CD14-positive monocyte (primary cell): ENCODE data around the gene SIDT2. TPM values are rescaled to one million over a fixed set of nuclear protein-coding genes. Genes with fewer than 3 reads are reported as not detected.

ENCODE experiments used
- DNase-seq, 3 donors: peaks; one replicate each; pipeline ENCODE4 v3.0.0-alpha.2; 2011 to 2022
- H2AFZ ChIP-seq: 2 replicates; pipeline ENCODE4 v1.6.0; 2012; ENCODE audit warnings: mild to moderate bottlenecking, low read depth, low read length, inconsistent platforms; ENCODE audit not compliant: insufficient read depth, poor library complexity, severe bottlenecking
- H3K27ac ChIP-seq, 2 donors: 1 replicate in 1 of 2; 2 replicates in 1 of 2; pipeline ENCODE4 v1.5.1; 2012 to 2013; ENCODE audit warnings: low read length in 2 of 2, control low read depth in 1 of 2, inconsistent platforms in 1 of 2, low read depth in 1 of 2, mild to moderate bottlenecking in 1 of 2
- H3K27me3 ChIP-seq, 2 donors: one replicate each; pipeline versions ENCODE4 v1.6.0 to v1.6.1; 2011 to 2013; ENCODE audit warnings: low read length in 2 of 2; ENCODE audit not compliant: control insufficient read depth in 2 of 2, insufficient read depth in 2 of 2
- H3K36me3 ChIP-seq, 2 donors: replicated peaks in 1 of 2; 1 replicate in 1 of 2; 2 replicates in 1 of 2; pipeline versions ENCODE4 v1.5.1 to v1.6.1; 2012 to 2013; ENCODE audit warnings: low read length in 2 of 2, control low read depth in 1 of 2, inconsistent platforms in 1 of 2, mild to moderate bottlenecking in 1 of 2; ENCODE audit not compliant: insufficient read depth in 2 of 2, control insufficient read depth in 1 of 2
- H3K4me1 ChIP-seq, 2 donors: 1 replicate in 1 of 2; 2 replicates in 1 of 2; pipeline versions ENCODE4 v1.5.1 to v1.6.1; 2012 to 2013; ENCODE audit warnings: low read length in 2 of 2, control low read depth in 1 of 2, inconsistent platforms in 1 of 2, mild to moderate bottlenecking in 1 of 2, moderate library complexity in 1 of 2; ENCODE audit not compliant: insufficient read depth in 2 of 2, control insufficient read depth in 1 of 2
- H3K4me2 ChIP-seq: replicated peaks from 2 replicates; pipeline ENCODE3; 2012; ENCODE audit warnings: low read length, moderate library complexity, mild to moderate bottlenecking; ENCODE audit not compliant: poor library complexity, severe bottlenecking; ENCODE audit errors: extremely low read depth
- H3K4me3 ChIP-seq, 3 experiments: fragments of 200-600 bp in 1 of 3; sonication (generic) in 1 of 3; replicated peaks in 1 of 3; 1 replicate in 2 of 3; 2 replicates in 1 of 3; pipeline ENCODE4 v1.5.1; 2011 to 2013; ENCODE audit warnings: low read length in 3 of 3, mild to moderate bottlenecking in 3 of 3, control low read depth in 2 of 3, low read depth in 2 of 3, inconsistent platforms in 1 of 3, moderate library complexity in 1 of 3
- H3K79me2 ChIP-seq: 2 replicates; pipeline ENCODE4 v1.6.0; 2012; ENCODE audit warnings: mild to moderate bottlenecking, control low read depth, inconsistent platforms, low read length, moderate library complexity; ENCODE audit not compliant: insufficient read depth
- H3K9ac ChIP-seq: 2 replicates; pipeline ENCODE4 v1.6.0; 2017; ENCODE audit warnings: low read length, mild to moderate bottlenecking; ENCODE audit not compliant: insufficient read depth, poor library complexity, severe bottlenecking
- H3K9me3 ChIP-seq, 2 donors: replicated peaks in 1 of 2; 1 replicate in 1 of 2; 2 replicates in 1 of 2; pipeline versions ENCODE4 v1.5.1 to v1.6.1; 2012 to 2013; ENCODE audit warnings: low read length in 2 of 2, control low read depth in 1 of 2; ENCODE audit not compliant: control insufficient read depth in 1 of 2, insufficient read depth in 1 of 2
- H4K20me1 ChIP-seq: 2 replicates; pipeline ENCODE4 v1.6.0; 2012; ENCODE audit warnings: mild to moderate bottlenecking, low read length, control low read depth, moderate library complexity; ENCODE audit not compliant: insufficient read depth
- H3K27ac Mint-ChIP-seq, 7 donors: one replicate each; pipeline ENCODE4 v1.8.0; 2020; ENCODE audit warnings: mild to moderate bottlenecking in 7 of 7, mixed read lengths in 7 of 7, moderate library complexity in 6 of 7, inconsistent platforms in 2 of 7
- H3K27me3 Mint-ChIP-seq, 3 donors: one replicate each; pipeline ENCODE4 v1.8.0; 2021 to 2022; ENCODE audit warnings: low read depth in 3 of 3, mild to moderate bottlenecking in 3 of 3, mixed read lengths in 3 of 3, moderate library complexity in 3 of 3, inconsistent platforms in 1 of 3
- H3K36me3 Mint-ChIP-seq, 2 donors: one replicate each; pipeline ENCODE4 v1.8.0; 2020; ENCODE audit warnings: mixed read lengths in 2 of 2, inconsistent platforms in 1 of 2, mild to moderate bottlenecking in 1 of 2
- H3K4me1 Mint-ChIP-seq: one replicate; pipeline ENCODE4 v1.8.0; 2020; ENCODE audit warnings: mild to moderate bottlenecking, mixed read lengths
- H3K4me3 Mint-ChIP-seq, 2 donors: one replicate each; pipeline ENCODE4 v1.8.0; 2020; ENCODE audit warnings: mild to moderate bottlenecking in 2 of 2, mixed read lengths in 2 of 2, moderate library complexity in 1 of 2
- H3K9me3 Mint-ChIP-seq, 7 donors: one replicate each; pipeline ENCODE4 v1.8.0; 2020 to 2022; ENCODE audit warnings: mixed read lengths in 7 of 7, mild to moderate bottlenecking in 6 of 7, moderate library complexity in 6 of 7, inconsistent platforms in 2 of 7
- CTCF ChIP-seq: fragments of 200-600 bp; IDR thresholded peaks from one replicate; pipeline ENCODE4 v1.8.0; 2022; ENCODE audit warnings: antibody characterized with exemption, mild to moderate bottlenecking
- WGBS: methylation state at CpG from one replicate; pipeline ENCODE4 v1.1.5; 2013; ENCODE audit warnings: missing lambda C conversion rate; ENCODE audit not compliant: insufficient coverage; 5-methylcytosine and 5-hydroxymethylcytosine counted together
- intact Hi-C, 2 donors: fragments of 100-400 bp; cut with micrococcal nuclease; formaldehyde crosslinking; loops; one replicate each; pipeline versions ENCODE4 v1.15.0 to v1.15.1; 2023
- polyA plus RNA-seq, 3 donors: library from polyadenylated mRNA; depleted of rRNA in 1 of 3; unstranded in 2 of 3; stranded (reverse) in 1 of 3; fragments of 300-500 nt in 2 of 3; fragments of >200 nt in 1 of 3; fragmentation: Illumina TruSeq in 2 of 3; gene quantifications; 1 replicate in 2 of 3; 2 replicates in 1 of 3; pipeline ENCODE4 v1.2.3, GENCODE V29; 2012 to 2021

SIDT2 gene
- polyA plus RNA-seq, 3 donors = 21.8 to 177 (median 41.8) TPM

GRCh38 chr11:117195761-117196160 lies 17.2 kb downstream of the SIDT2 start:
- H3K9me3 ChIP-seq = no peaks in the 10 kb centered on the region
- Mint-ChIP-seq H3K9me3 (peaks cover 0 to 3% (median 0%) of the 10 kb centered on the region in 7 donors), H3K27me3 (peaks cover 3 to 7% (median 4%) of the 10 kb centered on the region in 3 donors), H3K4me3 (no peak overlapping the region), H3K4me1 (peaks cover 28% of the 10 kb centered on the region), H3K36me3 (peaks cover 68 to 85% of the 10 kb centered on the region in 2 donors), H3K27ac (peak overlapping the region in 6 of 7 donors; percentile 7 to 88 (median 82))
- H3K4me1 ChIP-seq = peaks cover 19 to 22% of the 10 kb centered on the region in 2 donors
- TF ChIP-seq CTCF = no peak
- peaks cover 11% of the 10 kb centered on the region for H4K20me1 ChIP-seq
- 71% methylated on average over 19 of the region's 19 CpGs for WGBS
- H3K4me3 ChIP-seq = no peak overlapping the region
- DNase-seq = no peak
- H2AFZ ChIP-seq = no peak overlapping the region
- H3K36me3 ChIP-seq = peaks cover 56 to 78% of the 10 kb centered on the region in 2 donors
- no peaks in the 10 kb centered on the region for H3K79me2 ChIP-seq
- peak overlapping the region; percentile 25 for H3K4me2 ChIP-seq
- intact Hi-C loops = no loop called here
- H3K27ac ChIP-seq = peak overlapping the region; percentile 50 to 74
- H3K27me3 ChIP-seq = no peaks in the 10 kb centered on the region
- H3K9ac ChIP-seq = no peak overlapping the region

GRCh38 chr11:117197006-117197405 lies 18.5 kb downstream of the SIDT2 start:
- H3K4me2 ChIP-seq = no peak overlapping the region
- H3K27ac Mint-ChIP-seq = peak overlapping the region in 1 of 7 donors; percentile 33
- no peak overlapping the region for H3K27ac ChIP-seq
- H3K36me3 Mint-ChIP-seq = peaks cover 61 to 73% of the 10 kb centered on the region in 2 donors
- peaks cover 12% of the 10 kb centered on the region for H4K20me1 ChIP-seq
- no peak overlapping the region for H3K4me3 Mint-ChIP-seq
- H3K4me1 ChIP-seq = peaks cover 19 to 28% of the 10 kb centered on the region in 2 donors
- H3K36me3 ChIP-seq = peaks cover 47 to 65% of the 10 kb centered on the region in 2 donors
- WGBS = 100% methylated on average over 2 of the region's 7 CpGs
- no peaks in the 10 kb centered on the region for H3K27me3 ChIP-seq
- TF ChIP-seq CTCF = no peak
- no peak overlapping the region for H3K4me3 ChIP-seq
- no peaks in the 10 kb centered on the region for H3K79me2 ChIP-seq
- no peaks in the 10 kb centered on the region for H3K9me3 ChIP-seq
- H3K9me3 Mint-ChIP-seq = peaks cover 0 to 3% (median 0%) of the 10 kb centered on the region in 7 donors
- no peak for DNase-seq
- H3K4me1 Mint-ChIP-seq = peaks cover 37% of the 10 kb centered on the region
- intact Hi-C loops = no loop called here
- H3K9ac ChIP-seq = no peak overlapping the region
- H2AFZ ChIP-seq = no peak overlapping the region
- H3K27me3 Mint-ChIP-seq = peaks cover 3 to 7% (median 6%) of the 10 kb centered on the region in 3 donors
